HepG2 (cell line): ENCODE results near the gene PCIF1. TPM values are rescaled to one million over a fixed set of nuclear protein-coding genes. Genes with fewer than 3 reads are reported as not detected.

Experiments used
- KDM4B ChIP-seq: sonication (generic); formaldehyde crosslinking; IDR thresholded peaks from 2 replicates; pipeline ENCODE4 v1.4.0; 2020; ENCODE audit warnings: missing genetic modification reagents
- MBD4 ChIP-seq: IDR thresholded peaks from 2 replicates; pipeline ENCODE4 v1.6.1; 2012; ENCODE audit warnings: low read length, inconsistent platforms, borderline replicate concordance
- MXD4 ChIP-seq: IDR thresholded peaks from 2 replicates; pipeline ENCODE4 v1.6.1; 2016; ENCODE audit warnings: mild to moderate bottlenecking, missing biosample characterization, missing genetic modification reagents
- NR1H2 ChIP-seq: sonication (generic); formaldehyde crosslinking; IDR thresholded peaks from 2 replicates; pipeline ENCODE4 v1.8.1; 2022; ENCODE audit warnings: low read depth, missing genetic modification reagents, borderline replicate concordance
- NR2C2 ChIP-seq: sonication (generic); formaldehyde crosslinking; IDR thresholded peaks from 2 replicates; pipeline ENCODE4 v1.4.0; 2020; ENCODE audit warnings: missing genetic modification reagents, mild to moderate bottlenecking, moderate library complexity, borderline replicate concordance
- RAD21 ChIP-seq: fragments of 450-650 bp; formaldehyde crosslinking; IDR thresholded peaks from 2 replicates; pipeline ENCODE4 v1.5.0; 2020; ENCODE audit warnings: mild to moderate bottlenecking
- TEAD3 ChIP-seq: optimal IDR thresholded peaks from 2 replicates; pipeline ENCODE3; 2016; ENCODE audit warnings: borderline replicate concordance
- ZNF18 ChIP-seq: sonication (generic); formaldehyde crosslinking; IDR thresholded peaks from 2 replicates; pipeline ENCODE4 v1.8.0; 2022; ENCODE audit warnings: mild to moderate bottlenecking, missing genetic modification reagents; ENCODE audit not compliant: insufficient replicate concordance
- ZNF282 ChIP-seq: fragments of 450-650 bp; IDR thresholded peaks from 2 replicates; pipeline ENCODE4 v1.6.1; 2018; ENCODE audit not compliant: partially characterized antibody
- ZNF543 ChIP-seq: sonication (generic); formaldehyde crosslinking; IDR thresholded peaks from 2 replicates; pipeline ENCODE4 v1.4.0; 2020; ENCODE audit warnings: mild to moderate bottlenecking, missing genetic modification reagents
- ZNF557 ChIP-seq: sonication (generic); formaldehyde crosslinking; IDR thresholded peaks from 2 replicates; pipeline ENCODE4 v1.4.0; 2020; ENCODE audit warnings: missing genetic modification reagents
- ZNF607 ChIP-seq: sonication (generic); formaldehyde crosslinking; IDR thresholded peaks from 2 replicates; pipeline ENCODE4 v1.5.1; 2020; ENCODE audit warnings: missing genetic modification reagents, mild to moderate bottlenecking, borderline replicate concordance
- ZNF740 ChIP-seq: sonication (generic); formaldehyde crosslinking; IDR thresholded peaks from 2 replicates; pipeline ENCODE4 v1.4.0; 2020; ENCODE audit warnings: missing genetic modification reagents
- ZNF749 ChIP-seq: sonication (generic); formaldehyde crosslinking; IDR thresholded peaks from 2 replicates; pipeline ENCODE4 v1.8.0; 2022; ENCODE audit warnings: mild to moderate bottlenecking, missing genetic modification reagents, moderate library complexity, borderline replicate concordance
- ZNF782 ChIP-seq: sonication (generic); formaldehyde crosslinking; IDR thresholded peaks from 2 replicates; pipeline ENCODE4 v1.4.0; 2020; ENCODE audit warnings: missing genetic modification reagents, mild to moderate bottlenecking, borderline replicate concordance
- ZNF83 ChIP-seq: sonication (generic); formaldehyde crosslinking; IDR thresholded peaks from 2 replicates; pipeline ENCODE4 v1.4.0; 2020; ENCODE audit warnings: missing genetic modification reagents, mild to moderate bottlenecking, borderline replicate concordance
- polyA plus RNA-seq, 8 experiments: library from polyadenylated mRNA; depleted of rRNA in 3 of 8; stranded (reverse) in 7 of 8; unstranded in 1 of 8; fragments of >200 nt; fragmentation: Illumina TruSeq in 4 of 8; extraction: Trizol in 4 of 8; gene quantifications; 2 replicates each; pipeline versions ENCODE4 v1.2.1 to v1.2.3, GENCODE V29; 2011 to 2016; ENCODE audit warnings: low read depth in 4 of 8, missing spikeins in 1 of 8, mixed read lengths in 1 of 8; ENCODE audit not compliant: insufficient read depth in 1 of 8
- total RNA-seq, 5 experiments: library from RNA; depleted of rRNA; stranded (reverse); fragments of >200 nt; fragmentation: Illumina TruSeq; extraction: Trizol; gene quantifications; 2 replicates each; pipeline ENCODE4 v1.2.3, GENCODE V29; 2016; ENCODE audit warnings: low read depth in 1 of 5
- TF ChIP-seq, protein P1 (sequence below): IDR thresholded peaks from 2 replicates; pipeline ENCODE4 v1.6.1; 2016; ENCODE audit warnings: mild to moderate bottlenecking
- TF ChIP-seq, protein P2 (sequence below): sonication (generic); formaldehyde crosslinking; IDR thresholded peaks from 2 replicates; pipeline ENCODE4 v1.5.1; 2020; ENCODE audit warnings: mild to moderate bottlenecking, missing genetic modification reagents, moderate library complexity
- TF ChIP-seq, protein P3 (sequence below): sonication (generic); formaldehyde crosslinking; IDR thresholded peaks from 2 replicates; pipeline ENCODE4 v1.8.0; 2022; ENCODE audit warnings: missing genetic modification reagents, mild to moderate bottlenecking, moderate library complexity, borderline replicate concordance

The PCIF1 gene
- total and polyA plus RNA-seq, 2 of the 13 experiments (the other 11 are each of a cell fraction or from before 2014, with no cell fraction given): 20.9 to 24.4 TPM

GRCh38 chr20:45920462-45921336 is 13.8 kb upstream of the PCIF1 start (continued):
- TF ChIP-seq ZNF18 (CRISPR knock-in tag): no peak
- TF ChIP-seq NR1H2 (CRISPR knock-in tag): no peak
- TF ChIP-seq MXD4 (CRISPR knock-in tag): no peak
- TF ChIP-seq, protein P1, sequence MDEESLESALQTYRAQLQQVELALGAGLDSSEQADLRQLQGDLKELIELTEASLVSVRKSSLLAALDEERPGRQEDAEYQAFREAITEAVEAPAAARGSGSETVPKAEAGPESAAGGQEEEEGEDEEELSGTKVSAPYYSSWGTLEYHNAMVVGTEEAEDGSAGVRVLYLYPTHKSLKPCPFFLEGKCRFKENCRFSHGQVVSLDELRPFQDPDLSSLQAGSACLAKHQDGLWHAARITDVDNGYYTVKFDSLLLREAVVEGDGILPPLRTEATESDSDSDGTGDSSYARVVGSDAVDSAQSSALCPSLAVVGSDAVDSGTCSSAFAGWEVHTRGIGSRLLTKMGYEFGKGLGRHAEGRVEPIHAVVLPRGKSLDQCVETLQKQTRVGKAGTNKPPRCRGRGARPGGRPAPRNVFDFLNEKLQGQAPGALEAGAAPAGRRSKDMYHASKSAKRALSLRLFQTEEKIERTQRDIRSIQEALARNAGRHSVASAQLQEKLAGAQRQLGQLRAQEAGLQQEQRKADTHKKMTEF (CRISPR knock-in tag): no peak; the same call in 1 of the 2 replicates
- TF ChIP-seq ZNF782 (CRISPR knock-in tag): 0 out of 2 replicates have a peak, but pooled peaks have one; percentile 16
- TF ChIP-seq, protein P2, sequence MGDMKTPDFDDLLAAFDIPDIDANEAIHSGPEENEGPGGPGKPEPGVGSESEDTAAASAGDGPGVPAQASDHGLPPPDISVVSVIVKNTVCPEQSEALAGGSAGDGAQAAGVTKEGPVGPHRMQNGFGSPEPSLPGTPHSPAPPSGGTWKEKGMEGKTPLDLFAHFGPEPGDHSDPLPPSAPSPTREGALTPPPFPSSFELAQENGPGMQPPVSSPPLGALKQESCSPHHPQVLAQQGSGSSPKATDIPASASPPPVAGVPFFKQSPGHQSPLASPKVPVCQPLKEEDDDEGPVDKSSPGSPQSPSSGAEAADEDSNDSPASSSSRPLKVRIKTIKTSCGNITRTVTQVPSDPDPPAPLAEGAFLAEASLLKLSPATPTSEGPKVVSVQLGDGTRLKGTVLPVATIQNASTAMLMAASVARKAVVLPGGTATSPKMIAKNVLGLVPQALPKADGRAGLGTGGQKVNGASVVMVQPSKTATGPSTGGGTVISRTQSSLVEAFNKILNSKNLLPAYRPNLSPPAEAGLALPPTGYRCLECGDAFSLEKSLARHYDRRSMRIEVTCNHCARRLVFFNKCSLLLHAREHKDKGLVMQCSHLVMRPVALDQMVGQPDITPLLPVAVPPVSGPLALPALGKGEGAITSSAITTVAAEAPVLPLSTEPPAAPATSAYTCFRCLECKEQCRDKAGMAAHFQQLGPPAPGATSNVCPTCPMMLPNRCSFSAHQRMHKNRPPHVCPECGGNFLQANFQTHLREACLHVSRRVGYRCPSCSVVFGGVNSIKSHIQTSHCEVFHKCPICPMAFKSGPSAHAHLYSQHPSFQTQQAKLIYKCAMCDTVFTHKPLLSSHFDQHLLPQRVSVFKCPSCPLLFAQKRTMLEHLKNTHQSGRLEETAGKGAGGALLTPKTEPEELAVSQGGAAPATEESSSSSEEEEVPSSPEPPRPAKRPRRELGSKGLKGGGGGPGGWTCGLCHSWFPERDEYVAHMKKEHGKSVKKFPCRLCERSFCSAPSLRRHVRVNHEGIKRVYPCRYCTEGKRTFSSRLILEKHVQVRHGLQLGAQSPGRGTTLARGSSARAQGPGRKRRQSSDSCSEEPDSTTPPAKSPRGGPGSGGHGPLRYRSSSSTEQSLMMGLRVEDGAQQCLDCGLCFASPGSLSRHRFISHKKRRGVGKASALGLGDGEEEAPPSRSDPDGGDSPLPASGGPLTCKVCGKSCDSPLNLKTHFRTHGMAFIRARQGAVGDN (CRISPR knock-in tag): no peak
- TF ChIP-seq ZNF543 (CRISPR knock-in tag): no peak
- no peak for TF ChIP-seq RAD21 (CRISPR knock-in tag)
- no peak for TF ChIP-seq ZNF749 (CRISPR knock-in tag)
- no peak for TF ChIP-seq KDM4B
- TF ChIP-seq NR2C2: 0 out of 2 replicates have a peak, but pooled peaks have one; percentile 1
- TF ChIP-seq, protein P3, sequence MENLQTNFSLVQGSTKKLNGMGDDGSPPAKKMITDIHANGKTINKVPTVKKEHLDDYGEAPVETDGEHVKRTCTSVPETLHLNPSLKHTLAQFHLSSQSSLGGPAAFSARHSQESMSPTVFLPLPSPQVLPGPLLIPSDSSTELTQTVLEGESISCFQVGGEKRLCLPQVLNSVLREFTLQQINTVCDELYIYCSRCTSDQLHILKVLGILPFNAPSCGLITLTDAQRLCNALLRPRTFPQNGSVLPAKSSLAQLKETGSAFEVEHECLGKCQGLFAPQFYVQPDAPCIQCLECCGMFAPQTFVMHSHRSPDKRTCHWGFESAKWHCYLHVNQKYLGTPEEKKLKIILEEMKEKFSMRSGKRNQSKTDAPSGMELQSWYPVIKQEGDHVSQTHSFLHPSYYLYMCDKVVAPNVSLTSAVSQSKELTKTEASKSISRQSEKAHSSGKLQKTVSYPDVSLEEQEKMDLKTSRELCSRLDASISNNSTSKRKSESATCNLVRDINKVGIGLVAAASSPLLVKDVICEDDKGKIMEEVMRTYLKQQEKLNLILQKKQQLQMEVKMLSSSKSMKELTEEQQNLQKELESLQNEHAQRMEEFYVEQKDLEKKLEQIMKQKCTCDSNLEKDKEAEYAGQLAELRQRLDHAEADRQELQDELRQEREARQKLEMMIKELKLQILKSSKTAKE: no peak
- no peak; the same call in 1 of the 2 replicates for TF ChIP-seq ZNF607 (CRISPR knock-in tag)
- TF ChIP-seq TEAD3 (CRISPR knock-in tag): no peak
- no peak for TF ChIP-seq ZNF282
- no peak for TF ChIP-seq ZNF557
- TF ChIP-seq ZNF740 (CRISPR knock-in tag): 0 out of 2 replicates have a peak, but pooled peaks have one; percentile 29
- TF ChIP-seq MBD4: 0 out of 2 replicates have a peak, but pooled peaks have one; percentile 18
- TF ChIP-seq ZNF83: no peak
